GM12878 (cell line): ENCODE measurements around the gene OR52K1. TPM values are rescaled to one million over a fixed set of nuclear protein-coding genes. Genes with fewer than 3 reads are reported as not detected.

Source experiments
- ATAC-seq: fragments of 200-7000 bp; cut with Tn5 transposase; 3 replicates; pipeline ENCODE4 v1.9.1; 2020; ENCODE audit warnings: mild to moderate bottlenecking, moderate library complexity
- BruUV-seq: library from RNA; stranded (reverse); fragments of 400-500 nt; replicated peaks from 2 replicates; lab custom pipeline; 2021; lab: Mats Ljungman, UMichigan
- CTCF ChIA-PET: fragments of 300-600 bp; sonication (Branson Sonifier 250); formaldehyde crosslinking; extraction: SDS; loops from one replicate; lab custom pipeline; 2021; ENCODE audit warnings: inconsistent platforms; lab: Yijun Ruan, JAX
- POLR2A ChIA-PET: fragments of 350-600 bp; formaldehyde crosslinking; extraction: SDS; loops from one replicate; lab custom pipeline; 2021; ENCODE audit warnings: inconsistent platforms; lab: Charles Lee
- RAD21 ChIA-PET: fragments of 300-600 bp; sonication (Branson Sonifier 250); formaldehyde crosslinking; loops from one replicate; lab custom pipeline; 2023; ENCODE audit warnings: antibody characterized with exemption; ENCODE audit not compliant: unreplicated experiment; lab: Charles Lee
- SMC1A ChIA-PET: fragments of 300-600 bp; sonication (Branson Sonifier 250); formaldehyde crosslinking; loops from one replicate; lab custom pipeline; 2023; ENCODE audit not compliant: unreplicated experiment, uncharacterized antibody; lab: Charles Lee
- DNase-seq: peaks from one replicate; pipeline ENCODE4 v3.0.0-alpha.2; 2011; ENCODE audit warnings: low read depth, low spot score
- FAIRE-seq: peaks from 3 replicates; lab custom pipeline; 2011; peaks lifted over from hg19 to GRCh38; lab: Jason Lieb, UNC
- H2AFZ ChIP-seq: 2 replicates; pipeline ENCODE4 v1.6.0; 2011; ENCODE audit warnings: low read depth, low read length, control low read depth; ENCODE audit not compliant: control insufficient read depth
- H3K27ac ChIP-seq: 2 replicates; pipeline ENCODE4 v1.5.1; 2011; ENCODE audit warnings: control low read depth; ENCODE audit not compliant: control insufficient read depth, insufficient read depth
- H3K27me3 ChIP-seq, 2 experiments: replicated peaks in 1 of 2; 2 replicates each; pipeline versions ENCODE4 v1.6.0 to v1.6.1; 2011; ENCODE audit warnings: low read length in 1 of 2; ENCODE audit not compliant: control insufficient read depth in 2 of 2, insufficient read depth in 2 of 2
- H3K36me3 ChIP-seq, 2 experiments: 2 replicates each; pipeline ENCODE4 v1.5.1; 2011; ENCODE audit warnings: low read length in 1 of 2; ENCODE audit not compliant: control insufficient read depth in 2 of 2, insufficient read depth in 2 of 2
- H3K4me1 ChIP-seq: 2 replicates; pipeline ENCODE4 v1.6.1; 2011; ENCODE audit warnings: mild to moderate bottlenecking, low read length, moderate library complexity, mixed read lengths; ENCODE audit not compliant: control insufficient read depth, insufficient read depth
- H3K4me2 ChIP-seq: 2 replicates; pipeline ENCODE4 v1.6.0; 2011; ENCODE audit warnings: control low read depth; ENCODE audit not compliant: control insufficient read depth, insufficient read depth
- H3K4me3 ChIP-seq: fragments of 200-600 bp; sonication (generic); 2 replicates; pipeline ENCODE4 v1.5.1; 2016
- H3K79me2 ChIP-seq: 2 replicates; pipeline ENCODE4 v1.6.0; 2011; ENCODE audit warnings: low read length; ENCODE audit not compliant: control insufficient read depth, insufficient read depth
- H3K9ac ChIP-seq: 2 replicates; pipeline ENCODE4 v1.8.0; 2011; ENCODE audit warnings: low read length, control low read depth, mixed read lengths; ENCODE audit not compliant: control insufficient read depth, insufficient read depth
- H3K9me3 ChIP-seq: replicated peaks from 3 replicates; pipeline ENCODE4 v1.5.1; 2011; ENCODE audit warnings: mild to moderate bottlenecking, low read length; ENCODE audit not compliant: control insufficient read depth, insufficient read depth
- H4K20me1 ChIP-seq: 2 replicates; pipeline ENCODE4 v1.6.0; 2011; ENCODE audit not compliant: control insufficient read depth, insufficient read depth
- ATF3 ChIP-seq: IDR thresholded peaks from 2 replicates; pipeline ENCODE4 v1.6.1; 2011; ENCODE audit warnings: low read depth, mild to moderate bottlenecking, low read length, moderate library complexity, borderline replicate concordance; ENCODE audit errors: extremely low read depth
- BCL11A ChIP-seq: IDR thresholded peaks from 2 replicates; pipeline ENCODE4 v1.6.1; 2011; ENCODE audit warnings: low read depth, low read length
- EGR1 ChIP-seq, 2 experiments: IDR thresholded peaks; 1 replicate in 1 of 2; 2 replicates in 1 of 2; pipeline ENCODE4 v1.6.1; 2011 to 2012; ENCODE audit warnings: low read depth in 2 of 2, low read length in 2 of 2, borderline replicate concordance in 1 of 2, mild to moderate bottlenecking in 1 of 2, moderate library complexity in 1 of 2
- HDGF ChIP-seq: fragments of 450-650 bp; IDR thresholded peaks from 2 replicates; pipeline ENCODE4 v1.6.1; 2016; ENCODE audit warnings: antibody characterized with exemption
- LARP7 ChIP-seq: fragments of 450-650 bp; IDR thresholded peaks from 2 replicates; pipeline ENCODE4 v1.6.1; 2017; ENCODE audit warnings: mild to moderate bottlenecking
- ZNF207 ChIP-seq: fragments of 450-650 bp; IDR thresholded peaks from 2 replicates; pipeline ENCODE4 v1.6.1; 2014; ENCODE audit warnings: antibody characterized with exemption, mild to moderate bottlenecking, borderline replicate concordance
- WGBS: methylation state at CpG from one replicate; pipeline ENCODE4 v1.1.6; 2016; ENCODE audit warnings: low lambda C conversion rate; ENCODE audit not compliant: insufficient replicate concordance, insufficient coverage; ENCODE audit errors: missing lambda C conversion rate; 5-methylcytosine and 5-hydroxymethylcytosine counted together
- in situ Hi-C: fragments of 300-500 bp; cut with MboI; formaldehyde crosslinking; loops from 9 replicates; pipeline ENCODE4 v1.14.3; 2018; ENCODE audit warnings: mixed read lengths
- intact Hi-C: fragments of 100-400 bp; cut with micrococcal nuclease; formaldehyde crosslinking; loops from one replicate; pipeline ENCODE4 v1.14.2; 2022; ENCODE audit not compliant: unreplicated experiment
- polyA plus RNA-seq, 11 experiments: library from polyadenylated mRNA; depleted of rRNA in 4 of 11; unstranded in 6 of 11; stranded (reverse) in 5 of 11; fragments of >200 nt; fragmentation: Nextera tagmentation in 4 of 11; fragmentation: Illumina TruSeq in 1 of 11; extraction: Ambion mirVana in 4 of 11; extraction: Trizol in 1 of 11; gene quantifications; 1 replicate in 1 of 11; 2 replicates in 10 of 11; pipeline versions ENCODE4 v1.2.1 to v1.2.3, GENCODE V29; 2011 to 2016; ENCODE audit warnings: inconsistent platforms in 2 of 11, missing spikeins in 2 of 11, low read depth in 1 of 11
- total RNA-seq, 4 experiments: library from RNA; depleted of rRNA in 3 of 4; stranded (reverse); fragments of >200 nt in 3 of 4; fragmentation: Illumina TruSeq in 1 of 4; extraction: Trizol in 1 of 4; gene quantifications; 2 replicates each; pipeline versions ENCODE4 v1.2.1 to v1.2.3, GENCODE V29; 2013 to 2021
- TF ChIP-seq, protein P1 (sequence below): fragments of 450-650 bp; IDR thresholded peaks from 2 replicates; pipeline ENCODE4 v1.6.1; 2017; ENCODE audit warnings: borderline replicate concordance

The OR52K1 gene
- total and polyA plus RNA-seq, 10 of the 15 experiments (the other 5 are each of a cell fraction or from before 2014, with no cell fraction given), result not detected

GRCh38 chr11:4460151-4460550 lies 22.3 kb upstream of the OR52K1 start:
- RAD21 ChIA-PET, result no interaction called here
- SMC1A ChIA-PET, result no interaction called here
- Histone ChIP-seq H3K36me3 (no peaks in the 10 kb centered on the region), H3K4me1 (no peaks in the 10 kb centered on the region), H3K9ac (no peak overlapping the region), H3K9me3 (peaks cover 7% of the 10 kb centered on the region; the same call in 2 of the 3 replicates), H3K27me3 (no peaks in the 10 kb centered on the region), H4K20me1 (no peaks in the 10 kb centered on the region), H3K4me3 (no peak overlapping the region), H3K79me2 (no peaks in the 10 kb centered on the region), H3K4me2 (no peak overlapping the region), H3K27ac (no peak overlapping the region), H2AFZ (no peak overlapping the region)
- FAIRE-seq (no peak), ATAC-seq (no peak), DNase-seq (no peak)
- WGBS, result 38% methylated on average over 4 of the region's 4 CpGs
- intact Hi-C loops (no loop called here), in situ Hi-C loops (no loop called here)
- POLR2A ChIA-PET, result no interaction called here
- BruUV-seq, result no TSS peak
- TF ChIP-seq LARP7 (no peak), BCL11A (no peak), ZNF207 (no peak), HDGF (no peak), ATF3 (no peak), EGR1 (IDR thresholded peaks at IDR 0.05; ENCODE audit: borderline replicate concordance in 1 of 2, low read depth in 2 of 2, low read length in 2 of 2) (no peak)
- TF ChIP-seq, protein P1, sequence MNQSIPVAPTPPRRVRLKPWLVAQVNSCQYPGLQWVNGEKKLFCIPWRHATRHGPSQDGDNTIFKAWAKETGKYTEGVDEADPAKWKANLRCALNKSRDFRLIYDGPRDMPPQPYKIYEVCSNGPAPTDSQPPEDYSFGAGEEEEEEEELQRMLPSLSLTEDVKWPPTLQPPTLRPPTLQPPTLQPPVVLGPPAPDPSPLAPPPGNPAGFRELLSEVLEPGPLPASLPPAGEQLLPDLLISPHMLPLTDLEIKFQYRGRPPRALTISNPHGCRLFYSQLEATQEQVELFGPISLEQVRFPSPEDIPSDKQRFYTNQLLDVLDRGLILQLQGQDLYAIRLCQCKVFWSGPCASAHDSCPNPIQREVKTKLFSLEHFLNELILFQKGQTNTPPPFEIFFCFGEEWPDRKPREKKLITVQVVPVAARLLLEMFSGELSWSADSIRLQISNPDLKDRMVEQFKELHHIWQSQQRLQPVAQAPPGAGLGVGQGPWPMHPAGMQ, result no peak
- CTCF ChIA-PET, result no interaction called here
